Mesodermal cell (in vitro differentiated cells): ENCODE results near the gene ANKRD11.

Experiments
- H3K27ac ChIP-seq: 2 replicates; pipeline ENCODE4 v1.7.0; 2013; ENCODE audit warnings: mild to moderate bottlenecking, low read depth, low read length, moderate library complexity; ENCODE audit not compliant: severe bottlenecking
- H3K36me3 ChIP-seq: 2 replicates; pipeline ENCODE4 v1.7.1; 2013; ENCODE audit warnings: mild to moderate bottlenecking, low read length, moderate library complexity; ENCODE audit not compliant: control insufficient read depth, insufficient read depth
- H3K4me1 ChIP-seq: one replicate; pipeline ENCODE4 v1.7.1; 2013; ENCODE audit warnings: mild to moderate bottlenecking, low read length; ENCODE audit not compliant: insufficient read depth, control insufficient read depth, poor library complexity, severe bottlenecking
- H3K4me3 ChIP-seq: 2 replicates; pipeline ENCODE4 v1.7.0; 2013; ENCODE audit warnings: low read length, control low read depth, mild to moderate bottlenecking; ENCODE audit not compliant: insufficient read depth, poor library complexity, severe bottlenecking; ENCODE audit errors: extremely low read depth
- H3K9me3 ChIP-seq: 2 replicates; pipeline ENCODE4 v1.7.1; 2013; ENCODE audit warnings: mild to moderate bottlenecking, low read length, moderate library complexity; ENCODE audit not compliant: control insufficient read depth
- WGBS, 2 experiments: methylation state at CpG; one replicate each; pipeline ENCODE4 v1.1.5; 2013; ENCODE audit warnings: missing lambda C conversion rate in 2 of 2; ENCODE audit not compliant: insufficient coverage in 2 of 2; 5-methylcytosine and 5-hydroxymethylcytosine counted together

ANKRD11 gene

DNA sequence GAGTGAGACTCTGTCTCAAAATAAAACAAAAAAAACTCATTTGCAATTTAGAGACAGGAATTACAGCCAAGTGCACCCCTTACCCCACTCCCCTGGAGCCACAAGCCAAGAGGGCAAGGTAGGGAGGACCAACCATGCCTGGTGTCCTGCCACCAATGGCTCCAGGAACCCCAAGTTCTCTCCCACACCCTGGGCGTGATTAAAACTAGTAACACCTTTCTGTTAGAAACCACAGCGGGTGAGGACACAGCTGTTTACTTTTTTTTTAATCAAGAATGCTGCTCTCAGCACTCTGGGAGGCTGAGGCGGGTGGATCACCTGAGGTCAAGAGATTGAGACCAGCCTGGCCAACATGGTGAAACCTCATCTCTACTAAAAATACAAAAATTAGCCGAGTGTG is 38.1 kb downstream of the ANKRD11 start:
- WGBS, 2 experiments, result 86 to 89% methylated on average over 1 to 3 of the region's 4 CpGs
- peaks cover 26% of the 10 kb centered on the region for H3K4me1 ChIP-seq
- no peak overlapping the region for H3K27ac ChIP-seq
- peaks cover 5% of the 10 kb centered on the region for H3K36me3 ChIP-seq
- H3K4me3 ChIP-seq, result no peak overlapping the region
- no peaks in the 10 kb centered on the region for H3K9me3 ChIP-seq

DNA sequence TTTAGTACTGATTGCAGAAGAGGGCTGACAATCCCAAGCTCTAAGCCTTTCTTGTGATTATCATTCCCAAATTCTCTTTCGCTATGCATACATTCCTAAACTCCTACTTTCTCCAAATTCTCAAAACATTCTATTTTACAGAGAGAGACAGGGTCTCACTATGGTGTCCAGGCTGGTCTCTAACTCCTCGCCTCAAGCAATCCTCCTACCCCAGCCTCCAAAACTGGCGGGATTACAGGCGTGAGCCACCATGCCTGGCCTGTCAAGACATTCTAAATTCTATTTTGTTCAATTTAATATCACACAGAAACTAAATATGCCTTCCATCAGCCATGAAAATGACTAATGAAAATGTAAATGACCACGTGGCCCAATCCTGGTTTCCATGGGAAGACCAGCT is 39.8 kb downstream of the ANKRD11 start:
- Histone ChIP-seq H3K36me3 (peaks cover under 1% of the 10 kb centered on the region), H3K9me3 (no peaks in the 10 kb centered on the region), H3K27ac (no peak overlapping the region), H3K4me1 (peaks cover 29% of the 10 kb centered on the region), H3K4me3 (no peak overlapping the region)
- WGBS, 2 experiments, result 90 to 98% methylated on average over 4 to 5 of the region's 5 CpGs

DNA sequence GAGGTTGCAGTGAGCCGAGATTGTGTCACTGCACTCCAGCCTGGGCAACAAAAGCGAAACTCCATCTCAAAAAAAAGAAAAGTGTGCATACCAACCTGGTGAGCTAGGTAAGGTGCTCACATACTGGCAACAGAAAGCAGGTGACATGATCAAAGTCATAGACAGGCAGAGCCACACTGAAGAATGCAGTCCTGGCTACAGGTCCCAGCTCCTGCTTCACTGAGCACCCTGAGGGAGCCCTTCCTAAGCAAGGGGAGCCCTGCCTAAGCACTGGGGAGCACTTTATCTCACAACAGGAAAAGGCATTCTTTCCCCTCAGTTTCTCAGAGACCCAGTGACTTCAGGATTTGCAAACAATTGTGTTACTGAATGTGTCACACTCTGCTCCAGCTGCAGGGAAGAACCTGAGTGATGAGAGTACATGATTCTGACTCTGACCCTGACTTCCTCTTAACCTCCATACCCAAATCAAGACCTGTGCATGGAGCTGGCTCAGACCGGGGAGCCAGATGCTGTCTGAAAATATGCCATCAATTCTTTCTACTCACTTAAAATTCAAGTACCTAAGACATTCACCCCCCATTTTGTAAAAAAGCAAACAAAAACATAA is 40.5 kb downstream of the ANKRD11 start:
- Histone ChIP-seq H3K4me3 (no peak overlapping the region), H3K27ac (peak overlapping the region; percentile 29), H3K36me3 (no peaks in the 10 kb centered on the region), H3K4me1 (peaks cover 35% of the 10 kb centered on the region), H3K9me3 (no peaks in the 10 kb centered on the region)
- 92 to 100% methylated on average over 3 of the region's 3 CpGs for whole genome bisulfite sequencing, 2 experiments

DNA sequence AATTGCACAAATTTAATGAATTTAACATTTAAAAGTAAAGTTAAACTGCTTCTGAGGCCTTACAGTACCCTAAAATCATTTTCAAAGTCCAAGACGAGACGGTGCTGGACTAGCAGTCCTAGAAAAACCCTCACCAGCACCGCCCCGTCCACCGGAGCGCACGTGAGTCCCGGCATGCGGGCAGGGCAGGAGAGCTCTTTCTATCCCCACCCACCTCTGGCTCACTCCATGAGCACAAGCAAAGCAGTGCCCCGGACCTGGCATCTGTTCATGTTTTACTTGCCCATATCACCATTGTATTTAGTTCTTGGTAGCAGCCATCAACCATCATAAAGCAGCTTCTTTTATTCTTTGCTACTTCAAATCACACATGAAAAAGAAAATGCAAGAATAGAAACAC is 41.7 kb downstream of the ANKRD11 start:
- H3K27ac ChIP-seq, result no peak overlapping the region
- H3K4me1 ChIP-seq, result peaks cover 40% of the 10 kb centered on the region
- no peaks in the 10 kb centered on the region for H3K9me3 ChIP-seq
- H3K36me3 ChIP-seq, result no peaks in the 10 kb centered on the region
- no peak overlapping the region for H3K4me3 ChIP-seq
- WGBS, 2 experiments, result 92 to 94% methylated on average over 4 to 10 of the region's 10 CpGs

DNA sequence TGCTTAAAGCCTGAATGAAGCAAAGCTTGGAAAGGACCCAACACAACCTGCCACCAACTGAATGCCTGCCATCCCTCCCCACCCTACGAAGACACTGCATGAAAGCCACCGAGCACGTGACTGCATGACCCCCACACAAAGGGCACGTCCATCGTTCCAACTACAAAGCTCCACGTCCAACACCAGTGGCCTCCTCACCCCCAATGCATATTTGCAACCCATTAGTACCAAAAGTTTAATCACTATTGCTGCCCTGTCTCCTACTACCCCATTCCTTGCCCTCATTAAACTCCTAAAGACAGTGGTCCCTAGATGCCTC is 43.4 kb downstream of the ANKRD11 start:
- Histone ChIP-seq H3K4me3 (no peak overlapping the region), H3K9me3 (no peaks in the 10 kb centered on the region), H3K4me1 (peaks cover 45% of the 10 kb centered on the region), H3K27ac (no peak overlapping the region), H3K36me3 (no peaks in the 10 kb centered on the region)
- WGBS, 2 experiments, result 92 to 96% methylated on average over 6 of the region's 6 CpGs

DNA sequence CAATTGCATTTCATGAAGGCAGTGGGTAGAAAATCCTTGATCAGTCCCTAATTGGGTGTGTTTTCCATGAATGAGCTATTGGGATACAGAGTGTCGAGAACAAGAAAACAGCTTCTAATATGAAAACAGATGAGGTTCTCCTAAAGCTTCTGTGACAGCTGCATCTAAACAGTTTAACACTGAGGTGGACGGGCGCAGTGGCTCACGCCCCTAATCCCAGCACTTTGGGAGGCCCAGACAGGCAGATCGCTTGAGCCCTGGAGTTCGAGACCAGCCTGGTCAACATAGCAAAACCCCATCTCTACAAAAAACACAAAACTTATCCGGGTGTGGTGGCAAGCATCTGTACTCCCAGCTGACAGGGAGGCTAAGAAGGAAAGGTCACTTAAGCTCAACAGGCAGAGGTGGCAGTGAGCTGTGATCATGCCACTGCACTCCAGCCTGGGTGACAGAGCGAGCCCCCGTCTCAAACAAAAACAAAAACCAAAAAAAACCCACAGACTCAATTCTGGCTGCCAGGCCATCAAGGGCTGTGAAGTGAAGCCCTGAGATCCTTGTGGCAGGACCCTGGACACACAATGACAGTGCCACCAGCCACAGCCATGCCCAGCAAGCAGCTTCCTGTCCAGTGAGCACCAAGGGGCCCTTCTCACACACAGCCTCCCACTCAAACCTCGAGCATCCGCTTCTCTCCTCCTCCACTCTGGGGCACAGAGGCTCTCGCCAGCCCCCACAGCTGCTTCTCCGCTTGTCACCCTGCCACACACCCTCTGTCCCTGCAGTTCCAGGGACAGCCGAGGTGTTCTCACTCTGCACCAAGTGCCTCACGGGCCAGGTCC is 44.0 kb downstream of the ANKRD11 start:
- H3K4me1 ChIP-seq, result peaks cover 45% of the 10 kb centered on the region

DNA sequence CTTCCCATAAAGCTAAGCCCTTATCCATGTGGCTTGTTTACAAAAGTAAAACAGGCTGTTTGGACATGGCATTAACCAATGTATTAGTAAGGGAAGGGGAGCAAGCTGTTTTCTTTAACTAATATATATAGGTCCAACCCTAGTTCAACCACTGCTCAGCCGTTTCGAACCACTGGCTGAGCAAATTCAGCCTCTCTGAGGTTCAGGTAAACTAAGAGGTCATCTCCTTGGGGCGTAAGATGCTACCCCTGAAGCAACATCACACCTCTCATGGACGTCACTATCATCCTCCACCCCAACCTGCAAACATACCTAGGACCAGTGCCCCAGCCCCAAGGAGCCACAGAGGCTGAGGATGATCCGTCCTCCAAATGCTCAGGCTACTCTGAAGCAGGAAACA is 45.2 kb downstream of the ANKRD11 start:
- WGBS, 2 experiments, result 93 to 100% methylated on average over 2 to 5 of the region's 5 CpGs
- Histone ChIP-seq H3K27ac (no peak overlapping the region), H3K36me3 (peaks cover 3% of the 10 kb centered on the region), H3K4me3 (no peak overlapping the region), H3K4me1 (peaks cover 42% of the 10 kb centered on the region), H3K9me3 (no peaks in the 10 kb centered on the region)

More for the DNA sequence above, 44.0 kb downstream of the ANKRD11 start:
- no peak overlapping the region for H3K4me3 ChIP-seq
- WGBS, 2 experiments, result 88 to 90% methylated on average over 10 to 11 of the region's 15 CpGs
- H3K36me3 ChIP-seq, result no peaks in the 10 kb centered on the region
- H3K9me3 ChIP-seq, result no peaks in the 10 kb centered on the region
- no peak overlapping the region for H3K27ac ChIP-seq

DNA sequence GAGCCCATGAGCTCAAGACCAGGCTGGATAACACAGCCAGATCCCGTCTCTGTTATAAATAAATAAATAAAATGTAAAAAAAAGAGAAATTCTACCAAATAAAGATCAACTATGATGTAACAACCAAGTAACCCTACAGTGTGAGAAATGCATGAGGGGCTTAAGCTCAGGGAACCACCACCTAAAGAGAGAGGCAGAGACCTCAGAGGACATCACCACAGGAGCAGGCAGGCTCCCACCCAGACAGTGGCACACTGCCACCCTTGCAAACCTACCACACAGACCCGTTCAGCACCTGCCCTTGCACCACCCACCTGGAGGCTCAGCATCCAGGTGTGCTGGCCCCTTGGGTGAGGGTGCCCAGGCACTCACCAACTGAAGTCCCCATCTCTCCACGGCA is 45.6 kb downstream of the ANKRD11 start:
- H3K4me1 ChIP-seq, result peaks cover 38% of the 10 kb centered on the region
- no peak overlapping the region for H3K4me3 ChIP-seq
- peaks cover 6% of the 10 kb centered on the region for H3K36me3 ChIP-seq
- H3K9me3 ChIP-seq, result no peaks in the 10 kb centered on the region
- 57 to 80% methylated on average over 1 of the region's 3 CpGs for WGBS, 2 experiments
- H3K27ac ChIP-seq, result no peak overlapping the region

DNA sequence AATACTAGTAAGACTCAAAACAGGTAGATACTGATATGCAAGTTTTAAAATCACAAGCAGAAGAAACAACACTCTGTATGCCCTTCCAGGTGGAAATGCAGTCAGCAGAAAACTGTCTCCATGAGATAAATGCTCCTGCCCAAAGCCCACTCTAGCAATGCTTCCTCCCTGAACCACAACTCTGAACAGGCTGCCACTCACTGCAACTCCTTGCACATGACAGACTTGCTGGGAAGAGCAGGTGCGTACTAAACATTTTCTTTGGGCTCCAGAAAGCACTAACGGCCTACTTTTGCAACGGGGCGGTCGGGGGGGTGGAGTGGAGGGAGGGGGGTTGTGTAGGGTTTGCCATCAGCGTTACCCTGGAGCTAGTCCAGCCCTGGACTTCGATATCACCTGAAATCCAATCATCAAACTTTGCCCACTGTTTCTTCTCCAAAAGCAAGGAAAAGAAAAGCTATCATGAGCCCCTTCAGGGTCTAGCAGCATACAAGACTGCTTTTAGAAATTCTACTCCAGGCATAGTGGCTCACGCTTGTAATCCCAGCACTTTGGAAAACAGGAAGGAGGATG is 46.1 kb downstream of the ANKRD11 start:
- H3K9me3 ChIP-seq, result no peaks in the 10 kb centered on the region
- H3K27ac ChIP-seq, result peak overlapping the region; percentile 81
- H3K4me3 ChIP-seq, result no peak overlapping the region
- H3K4me1 ChIP-seq, result peaks cover 37% of the 10 kb centered on the region
- H3K36me3 ChIP-seq, result peaks cover 10% of the 10 kb centered on the region
- WGBS, 2 experiments, result 86 to 100% methylated on average over 1 of the region's 8 CpGs

DNA sequence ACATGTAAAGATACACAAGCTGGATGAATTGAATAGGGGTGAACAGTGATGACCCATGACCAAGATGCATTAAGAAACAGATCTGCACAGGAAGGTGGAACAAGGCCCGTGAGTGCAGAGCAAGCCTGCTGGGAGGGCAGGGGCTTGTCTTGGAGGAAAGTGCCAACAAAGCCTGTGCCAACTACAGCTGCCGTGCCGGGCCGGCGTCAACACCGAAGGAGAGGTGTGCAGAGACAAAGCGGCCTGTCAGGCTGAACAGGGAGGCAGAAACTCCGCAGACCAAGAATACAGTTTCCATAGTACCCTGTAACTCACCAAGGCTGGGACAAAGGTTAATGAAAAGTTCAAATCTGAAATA is 46.7 kb downstream of the ANKRD11 start:
- Histone ChIP-seq H3K4me3 (no peak overlapping the region), H3K9me3 (no peaks in the 10 kb centered on the region), H3K36me3 (peaks cover 15% of the 10 kb centered on the region), H3K27ac (peak overlapping the region; percentile 81), H3K4me1 (peaks cover 39% of the 10 kb centered on the region)
- WGBS, 2 experiments, result 86 to 88% methylated on average over 6 to 7 of the region's 8 CpGs
